Measurements from ENCODE around the gene CCNB3.

Gene CCNB3

GRCh38 chrX:50375481-50376267, 171.1 kb downstream of the CCNB3 start:
- Histone ChIP-seq H3K9me2 (replicated peaks; ENCODE audit: low read depth, low read length) (no peaks in the 10 kb centered on the region), H3K4me2 (ENCODE audit: low read depth, low read length, poor library complexity, severe bottlenecking) (no peak overlapping the region), H3K79me2 (ENCODE audit: insufficient read depth, low read length) (no peaks in the 10 kb centered on the region), H3K9me3 (ENCODE audit: insufficient read depth, low read depth, low read length) (no peaks in the 10 kb centered on the region), H3K9ac (ENCODE audit: low read depth, low read length, poor library complexity, severe bottlenecking) (no peak overlapping the region), H3F3A (ENCODE audit: low read depth) (no peaks in the 10 kb centered on the region), H3K4me1 (ENCODE audit: insufficient read depth, low read length, poor library complexity, severe bottlenecking) (no peaks in the 10 kb centered on the region), H3K36me3 (ENCODE audit: insufficient read depth, low read length) (no peaks in the 10 kb centered on the region), H4K20me1 (ENCODE audit: insufficient read depth, low read length, poor library complexity, severe bottlenecking) (no peaks in the 10 kb centered on the region), H3K27me3 (ENCODE audit: insufficient read depth, low read length, poor library complexity, severe bottlenecking) (no peaks in the 10 kb centered on the region), H2AFZ (ENCODE audit: low read length) (no peak overlapping the region), H3K4me3 (ENCODE audit: low read length, poor library complexity, severe bottlenecking) (no peak overlapping the region)
- TF ChIP-seq CTCF (conservative IDR thresholded peaks at IDR 0.05; ENCODE audit: low read length) (no peak), EZH2phosphoT487 (IDR thresholded peaks at IDR 0.05; ENCODE audit: borderline replicate concordance) (no peak)

GRCh38 chrX:50381729-50382415, 177.3 kb downstream of the CCNB3 start:
- no peaks in the 10 kb centered on the region for H3K27me3 ChIP-seq (ENCODE audit: insufficient read depth, low read length, poor library complexity, severe bottlenecking)
- H3F3A ChIP-seq (ENCODE audit: low read depth), result no peaks in the 10 kb centered on the region
- no peaks in the 10 kb centered on the region for H3K36me3 ChIP-seq (ENCODE audit: insufficient read depth, low read length)

GRCh38 chrX:50386520-50386919, 182.0 kb downstream of the CCNB3 start:
- H3K79me2 ChIP-seq (ENCODE audit: insufficient read depth, low read length), result no peaks in the 10 kb centered on the region
- no peaks in the 10 kb centered on the region for H3K4me1 ChIP-seq (ENCODE audit: insufficient read depth, low read length, poor library complexity, severe bottlenecking)
- H3K9me3 ChIP-seq (ENCODE audit: insufficient read depth, low read depth, low read length), result no peaks in the 10 kb centered on the region
- no peak overlapping the region for H3K9ac ChIP-seq (ENCODE audit: low read depth, low read length, poor library complexity, severe bottlenecking)
- H3K36me3 ChIP-seq (ENCODE audit: insufficient read depth, low read length), result no peaks in the 10 kb centered on the region
- H3K4me2 ChIP-seq (ENCODE audit: low read depth, low read length, poor library complexity, severe bottlenecking), result no peak overlapping the region
- no peak for TF ChIP-seq CTCF (conservative IDR thresholded peaks at IDR 0.05; ENCODE audit: low read length)
- no peak for TF ChIP-seq EZH2phosphoT487 (IDR thresholded peaks at IDR 0.05; ENCODE audit: borderline replicate concordance)
- H2AFZ ChIP-seq (ENCODE audit: low read length), result no peak overlapping the region
- H3F3A ChIP-seq (ENCODE audit: low read depth), result no peaks in the 10 kb centered on the region
- no peak overlapping the region for H3K4me3 ChIP-seq (ENCODE audit: low read length, poor library complexity, severe bottlenecking)
- no peaks in the 10 kb centered on the region for H4K20me1 ChIP-seq (ENCODE audit: insufficient read depth, low read length, poor library complexity, severe bottlenecking)
- H3K27me3 ChIP-seq (ENCODE audit: insufficient read depth, low read length, poor library complexity, severe bottlenecking), result no peaks in the 10 kb centered on the region
- H3K9me2 ChIP-seq (replicated peaks; ENCODE audit: low read depth, low read length), result no peaks in the 10 kb centered on the region

More at GRCh38 chrX:50381729-50382415, 177.3 kb downstream of the CCNB3 start:
- Histone ChIP-seq H3K4me1 (ENCODE audit: insufficient read depth, low read length, poor library complexity, severe bottlenecking) (no peaks in the 10 kb centered on the region), H2AFZ (ENCODE audit: low read length) (no peak overlapping the region), H3K4me3 (ENCODE audit: low read length, poor library complexity, severe bottlenecking) (no peak overlapping the region), H3K79me2 (ENCODE audit: insufficient read depth, low read length) (no peaks in the 10 kb centered on the region), H3K9ac (ENCODE audit: low read depth, low read length, poor library complexity, severe bottlenecking) (no peak overlapping the region), H3K9me3 (ENCODE audit: insufficient read depth, low read depth, low read length) (no peaks in the 10 kb centered on the region), H3K4me2 (ENCODE audit: low read depth, low read length, poor library complexity, severe bottlenecking) (no peak overlapping the region), H4K20me1 (ENCODE audit: insufficient read depth, low read length, poor library complexity, severe bottlenecking) (no peaks in the 10 kb centered on the region), H3K9me2 (replicated peaks; ENCODE audit: low read depth, low read length) (no peaks in the 10 kb centered on the region)
- TF ChIP-seq EZH2phosphoT487 (IDR thresholded peaks at IDR 0.05; ENCODE audit: borderline replicate concordance) (no peak), CTCF (conservative IDR thresholded peaks at IDR 0.05; ENCODE audit: low read length) (no peak)
